ENCODE measurements around the gene MYO16. TPM values are rescaled to one million over a fixed set of nuclear protein-coding genes. Genes with fewer than 3 reads are reported as not detected.
A peak's percentile ranks its signal among the peaks of the same experiment; 100 is the strongest.

MYO16 gene
- not detected for polyA plus RNA-seq (2012; ENCODE audit: insufficient read depth, insufficient read length)

DNA sequence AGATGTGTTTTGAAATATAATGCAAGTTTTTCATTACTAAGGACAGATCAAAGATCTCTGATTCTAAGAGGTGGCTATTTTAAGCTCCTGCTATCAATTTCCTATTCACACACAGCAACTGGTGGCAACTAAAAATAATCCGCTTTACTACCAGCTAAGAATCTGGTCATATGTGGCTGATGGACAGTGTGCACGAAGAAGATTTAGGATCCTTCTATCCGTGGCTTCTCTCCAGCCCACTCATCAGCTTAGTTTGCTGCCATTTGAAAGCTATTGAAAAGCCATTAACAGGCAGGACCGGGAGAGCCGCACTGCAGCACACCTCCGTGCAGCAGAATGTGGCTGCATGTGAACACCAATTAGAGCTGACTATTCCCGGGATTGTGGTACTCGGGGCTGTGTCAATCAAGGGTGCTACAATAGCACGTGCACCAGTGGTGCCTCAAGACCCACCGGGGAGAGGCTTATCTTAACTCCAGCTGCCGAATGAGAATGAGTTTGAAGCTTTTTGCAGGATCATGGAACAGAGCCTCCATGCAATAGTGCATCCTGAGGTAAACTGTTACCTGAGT, at the start of gene MYO16:
TSS of gene MYO16 (plus strand) at position 431 of the 572 bp plus-strand sequence. CDS start 234 bp downstream, outside the sequence.
- DNase-seq (ENCODE audit: low read depth, low spot score) = no peak
- no peak within 1 kb of the TSS for H3K4me3 ChIP-seq (ENCODE audit: low read length)

DNA sequence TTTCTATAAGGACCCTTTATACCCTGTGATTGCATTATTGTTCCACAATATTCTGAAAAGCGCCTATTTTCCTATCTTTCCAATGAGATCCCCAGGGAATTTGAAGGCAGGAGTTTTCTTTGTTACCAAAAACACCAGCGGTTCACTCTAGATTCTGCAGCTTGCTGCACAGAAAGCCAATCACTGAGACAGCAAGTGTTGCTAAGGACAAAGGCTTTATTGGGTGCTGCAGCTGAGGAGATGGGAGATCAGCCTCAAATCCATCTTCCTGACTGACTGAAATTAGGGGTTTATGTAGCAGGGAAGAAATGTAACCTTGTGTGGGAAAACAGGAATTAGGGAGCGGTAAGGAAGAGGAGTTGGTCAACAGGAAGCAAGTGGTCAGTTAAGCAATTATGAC, 42.6 kb upstream of the MYO16 start:
- no peak overlapping the region for H3K4me3 ChIP-seq (ENCODE audit: low read length)
- DNase-seq (ENCODE audit: low read depth, low spot score) = no peak

DNA sequence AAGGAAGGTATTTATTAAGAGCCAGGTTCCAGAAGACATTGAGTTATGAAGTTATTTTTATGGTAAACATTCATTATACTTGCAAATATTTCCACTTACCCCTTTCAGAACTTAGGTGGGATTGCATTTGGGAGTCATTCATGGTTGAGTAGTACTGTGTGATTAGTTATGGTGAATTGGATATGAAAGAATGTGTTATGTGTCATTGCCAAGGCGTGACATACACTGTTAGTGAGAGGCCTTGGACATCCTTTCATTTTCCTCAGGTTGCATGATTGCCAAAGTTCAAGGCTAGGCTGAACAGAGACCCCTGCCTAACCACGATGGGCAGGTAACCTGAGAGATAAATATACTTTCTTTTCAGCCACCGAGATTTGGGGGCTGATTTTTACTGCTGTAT, 40.9 kb upstream of the MYO16 start:
- DNase-seq (ENCODE audit: low read depth, low spot score) = no peak
- H3K4me3 ChIP-seq (ENCODE audit: low read length) = no peak overlapping the region

DNA sequence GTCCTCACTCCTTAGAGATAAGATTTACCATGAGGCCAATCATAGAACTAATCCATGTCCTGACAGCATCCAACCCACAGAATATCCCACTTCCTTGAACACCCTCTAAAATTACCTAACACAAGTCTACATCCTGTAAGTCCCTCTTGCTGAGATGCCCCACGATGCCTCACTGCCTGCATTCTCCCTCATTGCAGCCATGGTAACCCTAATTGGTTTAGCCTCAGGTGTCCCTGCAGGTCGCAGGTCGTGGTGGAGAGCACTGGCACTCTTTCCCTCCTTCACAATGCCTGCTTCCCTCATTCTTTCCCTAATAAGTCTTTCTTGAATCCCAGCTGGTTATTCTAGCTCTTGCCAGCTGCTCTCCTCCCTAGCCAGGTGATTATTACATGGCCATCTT, 35.3 kb upstream of the MYO16 start:
- DNase-seq (ENCODE audit: low read depth, low spot score) = no peak
- H3K4me3 ChIP-seq (ENCODE audit: low read length) = no peak overlapping the region

DNA sequence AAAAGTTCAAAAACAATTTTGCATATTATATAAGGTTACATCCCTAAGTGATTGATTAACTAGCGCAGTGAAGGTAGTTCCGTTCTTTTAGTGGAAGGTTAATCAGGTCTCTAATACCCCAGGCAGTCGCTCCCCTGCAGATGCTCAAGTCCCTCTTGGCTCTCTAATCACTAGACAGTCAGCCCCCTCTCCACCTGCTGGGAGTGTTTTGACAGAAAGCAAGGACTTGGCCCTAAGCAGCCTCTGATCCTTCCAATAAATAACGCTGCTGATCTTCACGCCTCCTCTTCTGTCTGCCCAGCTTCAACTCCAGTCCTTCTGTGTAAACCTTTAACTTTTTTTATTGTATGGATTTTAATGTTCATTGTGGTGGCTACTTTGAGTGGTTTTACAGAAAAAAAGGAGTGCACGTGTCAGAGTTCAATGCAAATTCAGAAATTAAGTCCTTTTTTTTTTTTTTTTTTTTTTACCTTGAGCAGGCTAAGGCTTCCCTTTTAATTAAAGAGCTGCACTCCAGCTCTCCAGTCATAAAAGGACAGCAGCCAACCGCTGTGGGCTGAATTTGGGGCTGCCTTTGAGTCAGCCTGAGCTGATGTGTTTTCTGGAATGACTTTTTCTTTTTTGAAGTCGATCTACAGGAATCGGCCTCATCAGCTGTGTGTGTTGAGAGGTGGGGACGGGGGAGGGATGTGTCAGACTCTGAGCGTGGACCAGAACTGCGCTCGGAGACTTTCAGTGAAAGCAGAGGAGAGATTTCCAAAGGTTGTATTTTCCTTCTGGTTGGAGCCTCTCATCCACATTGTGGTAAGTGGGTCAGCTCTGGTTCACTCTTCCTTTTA, 33.8 kb upstream of the MYO16 start:
- H3K4me3 ChIP-seq (ENCODE audit: low read length) = no peak overlapping the region
- no peak for DNase-seq (ENCODE audit: low read depth, low spot score)

DNA sequence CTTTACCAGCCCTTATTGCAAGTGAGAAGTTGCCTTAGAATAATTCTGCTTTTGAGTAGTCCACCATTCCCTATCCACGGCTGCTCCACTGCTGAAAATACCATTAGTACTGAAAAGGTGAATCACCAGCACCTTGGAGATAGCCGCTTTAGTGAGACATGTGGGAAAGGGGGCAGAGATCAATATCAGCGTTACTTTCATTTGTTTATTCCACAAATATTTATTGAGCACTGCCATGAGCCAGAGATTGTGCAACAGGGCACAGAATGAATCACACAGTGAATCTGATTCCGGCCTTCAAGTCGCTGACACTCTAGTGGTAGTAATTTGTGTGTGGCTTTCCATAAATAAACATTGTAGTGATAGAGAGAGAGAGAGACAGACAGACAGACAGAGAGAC, 31.5 kb upstream of the MYO16 start:
- DNase-seq (ENCODE audit: low read depth, low spot score) = no peak
- no peak overlapping the region for H3K4me3 ChIP-seq (ENCODE audit: low read length)

DNA sequence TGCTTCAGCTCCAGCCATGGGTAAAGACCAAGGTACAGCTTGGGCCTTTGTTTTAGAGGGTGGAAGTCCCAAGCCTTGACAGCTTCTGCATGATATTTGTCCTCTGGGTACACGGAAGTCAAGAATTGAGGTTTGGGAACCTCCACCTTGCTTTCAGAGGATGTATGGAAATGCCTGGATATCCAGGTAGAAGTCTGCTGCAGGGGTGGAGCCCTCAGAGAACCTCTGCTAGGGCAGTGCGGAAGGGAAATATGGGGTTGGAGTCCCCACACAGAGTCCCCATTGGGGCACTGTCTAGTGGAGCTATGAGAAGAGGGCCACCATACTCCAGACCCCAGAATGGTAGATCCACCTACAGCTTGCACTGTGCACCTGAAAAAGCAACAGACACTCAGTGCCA, 23.0 kb upstream of the MYO16 start:
- no peak for DNase-seq (ENCODE audit: low read depth, low spot score)
- H3K4me3 ChIP-seq (ENCODE audit: low read length) = no peak overlapping the region

DNA sequence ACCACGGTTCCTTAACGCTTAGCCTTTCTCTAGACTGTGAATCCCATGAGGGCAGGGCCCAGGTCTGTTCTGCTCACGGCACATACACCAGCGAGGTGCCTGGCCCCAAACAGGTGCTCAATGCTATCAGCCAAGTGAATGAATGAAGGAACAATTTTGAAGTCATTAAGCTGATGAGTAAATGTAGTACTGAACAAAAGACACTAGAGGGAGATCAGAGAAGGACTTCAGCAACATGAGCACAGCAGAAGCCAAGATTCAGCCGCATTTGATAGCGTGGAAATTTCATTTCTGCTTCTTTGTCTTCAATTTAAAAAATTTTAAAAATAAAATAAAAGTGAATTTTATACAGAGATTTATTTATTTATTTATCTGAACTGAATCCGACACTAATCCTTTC, 20.1 kb upstream of the MYO16 start:
- peak; percentile 36 for DNase-seq (ENCODE audit: low read depth, low spot score)

DNA sequence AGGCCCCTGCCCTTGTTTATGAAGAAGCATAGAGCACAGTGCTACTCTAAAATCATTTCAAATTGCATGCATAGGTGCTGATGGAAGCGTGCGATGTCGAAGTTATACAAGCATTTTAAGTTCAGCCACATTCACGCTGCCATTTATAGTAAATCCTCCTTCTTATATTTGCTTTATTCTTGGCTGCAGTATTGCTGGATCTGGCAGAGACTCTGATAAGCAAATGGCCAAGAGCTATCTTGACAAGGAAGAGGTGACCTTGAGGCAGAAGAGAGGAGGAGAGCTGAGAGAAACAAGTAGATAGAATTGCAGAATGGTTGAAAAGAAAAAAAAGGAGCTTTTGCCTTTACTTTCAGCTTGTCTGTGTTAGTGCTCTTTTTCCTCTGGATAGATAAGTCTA, 18.9 kb upstream of the MYO16 start:
- DNase-seq (ENCODE audit: low read depth, low spot score) = no peak

More for the DNA sequence above, 20.1 kb upstream of the MYO16 start:
- H3K4me3 ChIP-seq (ENCODE audit: low read length) = no peak overlapping the region

DNA sequence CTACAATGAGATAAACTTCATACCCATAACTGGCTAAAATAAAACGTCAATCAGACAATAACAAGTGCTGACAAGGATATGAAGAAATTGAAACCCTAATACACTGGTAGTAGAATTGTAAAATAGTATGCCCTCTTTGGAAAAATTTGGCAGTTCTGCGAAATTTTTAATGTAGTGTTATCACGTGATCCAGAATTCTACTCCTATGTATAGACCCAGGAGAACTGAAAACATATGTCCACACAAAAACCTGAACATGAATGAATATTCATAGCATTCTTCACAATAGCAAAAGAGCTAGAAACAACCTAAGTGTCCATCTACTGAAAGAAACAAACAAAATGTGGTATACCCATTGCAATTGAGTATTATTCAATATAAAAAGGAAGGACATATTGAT, 14.2 kb upstream of the MYO16 start:
- no peak for DNase-seq (ENCODE audit: low read depth, low spot score)
- H3K4me3 ChIP-seq (ENCODE audit: low read length) = no peak overlapping the region

More for the DNA sequence above, 18.9 kb upstream of the MYO16 start:
- H3K4me3 ChIP-seq (ENCODE audit: low read length) = no peak overlapping the region

DNA sequence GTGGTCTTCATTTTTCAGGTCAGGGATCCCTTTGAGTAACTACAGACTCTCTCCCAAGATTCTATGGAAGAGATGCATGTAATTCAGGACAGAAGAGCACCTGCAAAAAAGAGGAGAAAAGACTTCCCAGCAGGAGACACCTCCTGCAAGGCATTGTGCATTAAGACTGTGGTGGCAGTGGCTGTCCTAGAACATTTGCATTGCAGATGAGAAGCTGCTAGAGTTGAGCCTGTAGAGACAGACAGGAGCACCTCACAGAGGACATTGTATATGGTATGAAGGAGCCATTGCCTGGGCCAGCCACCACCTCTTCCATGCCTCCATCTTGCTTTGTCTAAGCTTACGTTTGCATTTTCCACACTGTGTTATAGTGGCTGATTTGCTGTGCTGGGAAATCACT, 11.2 kb upstream of the MYO16 start:
- H3K4me3 ChIP-seq (ENCODE audit: low read length) = no peak overlapping the region
- no peak for DNase-seq (ENCODE audit: low read depth, low spot score)

DNA sequence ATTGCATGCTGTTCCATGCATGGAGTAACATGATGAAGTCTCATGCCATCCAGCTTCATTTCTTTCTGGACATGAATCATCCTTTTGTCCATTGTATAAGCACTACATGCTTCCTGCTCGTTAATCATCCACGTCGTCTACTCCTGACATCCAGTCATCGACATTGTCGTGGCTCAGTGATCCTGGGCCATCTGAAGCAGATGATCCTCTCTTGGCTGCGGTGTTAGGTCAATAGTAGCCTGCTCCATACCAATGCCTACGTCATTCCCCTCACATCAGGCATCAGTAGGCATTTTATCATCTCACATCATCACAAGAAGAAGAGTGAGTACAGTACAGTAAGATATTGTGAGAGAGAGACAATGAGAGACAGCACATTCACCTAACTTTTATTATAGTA, 7.9 kb upstream of the MYO16 start:
- no peak for DNase-seq (ENCODE audit: low read depth, low spot score)
- H3K4me3 ChIP-seq (ENCODE audit: low read length) = no peak overlapping the region

DNA sequence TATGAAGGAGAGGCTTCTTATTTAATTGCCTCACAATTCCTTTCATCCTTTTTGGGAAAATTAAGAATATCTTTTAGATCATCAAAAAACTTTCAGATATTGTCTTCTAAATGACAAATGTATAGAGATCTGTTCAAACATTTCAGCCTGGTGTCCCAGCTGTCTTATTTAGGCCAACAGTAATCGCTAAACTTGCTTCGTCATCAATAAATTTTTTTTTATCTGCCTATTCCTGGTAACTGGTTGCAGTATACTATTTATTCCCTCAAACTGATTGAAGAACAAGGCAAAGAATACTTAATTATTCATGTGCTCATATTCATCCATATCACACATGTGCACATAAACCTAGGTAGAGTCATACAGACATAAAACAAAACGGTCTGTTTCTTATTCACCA, 5.3 kb upstream of the MYO16 start:
- no peak overlapping the region for H3K4me3 ChIP-seq (ENCODE audit: low read length)
- DNase-seq (ENCODE audit: low read depth, low spot score) = no peak

DNA sequence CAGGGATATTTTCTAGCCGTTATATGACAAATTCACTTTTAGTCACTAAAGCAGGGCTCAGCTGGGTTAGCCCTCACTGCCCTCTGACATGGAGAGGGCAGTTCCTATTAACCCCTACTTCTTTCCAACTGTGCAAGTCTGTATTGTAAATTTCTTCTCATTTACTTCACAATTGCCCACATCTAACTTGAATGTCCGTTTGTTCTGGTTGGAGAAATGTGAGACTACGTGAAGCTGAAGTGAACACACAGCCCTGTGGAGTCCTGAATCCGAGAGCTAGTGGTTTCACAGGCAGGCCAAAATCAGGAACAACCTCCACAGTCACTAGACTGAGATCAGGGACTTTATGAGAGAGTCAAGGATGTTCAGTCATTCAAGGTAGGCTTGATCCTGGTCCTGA, 4.4 kb upstream of the MYO16 start:
- no peak for DNase-seq (ENCODE audit: low read depth, low spot score)
- H3K4me3 ChIP-seq (ENCODE audit: low read length) = no peak overlapping the region

DNA sequence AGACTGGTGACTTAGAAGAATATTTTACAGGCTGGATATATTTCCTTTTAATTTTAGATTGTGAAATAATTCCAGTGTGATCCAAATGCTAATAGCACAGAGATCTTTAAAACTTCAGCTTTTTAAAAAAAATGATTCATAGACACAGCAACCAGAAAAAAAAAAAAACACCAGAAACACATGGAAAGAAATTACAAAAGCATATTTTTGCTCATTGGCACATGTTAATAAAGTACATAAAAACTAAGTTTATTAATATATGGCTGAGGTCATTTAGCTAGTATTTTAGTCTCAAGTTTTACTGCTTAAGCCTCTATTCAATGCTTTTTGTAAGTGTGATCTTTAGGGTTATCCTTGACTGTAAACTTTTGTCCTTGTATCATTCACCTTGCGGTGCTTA, 577 bp downstream of the MYO16 start:
- no peak for DNase-seq (ENCODE audit: low read depth, low spot score)
- H3K4me3 ChIP-seq (ENCODE audit: low read length) = no peak overlapping the region

DNA sequence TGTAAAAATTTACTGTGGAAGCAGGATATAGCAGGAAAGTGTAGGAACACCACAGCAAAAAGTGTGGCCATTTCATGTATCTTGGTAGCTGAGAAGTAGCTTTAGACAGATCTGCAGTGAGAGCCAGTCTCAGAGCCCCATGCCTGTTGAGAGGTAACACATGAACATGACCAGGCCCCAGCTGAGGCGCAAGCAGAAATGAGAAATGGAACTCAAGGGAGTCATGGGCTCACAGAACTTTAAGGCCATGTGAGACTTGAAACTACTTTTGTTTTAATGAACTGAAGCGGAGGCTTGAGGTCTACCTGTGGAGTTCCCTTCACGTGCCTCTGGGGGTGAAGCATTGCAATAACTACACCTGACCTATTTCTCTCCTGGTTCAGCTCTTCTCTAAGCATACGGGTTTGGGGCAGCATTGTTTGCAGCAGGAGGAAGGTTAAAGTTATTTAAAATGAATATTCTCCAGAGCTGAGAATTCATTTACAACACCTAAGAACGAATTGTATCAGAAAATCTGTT, 3.3 kb downstream of the MYO16 start:
- H3K4me3 ChIP-seq (ENCODE audit: low read length) = no peak overlapping the region
- DNase-seq (ENCODE audit: low read depth, low spot score) = no peak

DNA sequence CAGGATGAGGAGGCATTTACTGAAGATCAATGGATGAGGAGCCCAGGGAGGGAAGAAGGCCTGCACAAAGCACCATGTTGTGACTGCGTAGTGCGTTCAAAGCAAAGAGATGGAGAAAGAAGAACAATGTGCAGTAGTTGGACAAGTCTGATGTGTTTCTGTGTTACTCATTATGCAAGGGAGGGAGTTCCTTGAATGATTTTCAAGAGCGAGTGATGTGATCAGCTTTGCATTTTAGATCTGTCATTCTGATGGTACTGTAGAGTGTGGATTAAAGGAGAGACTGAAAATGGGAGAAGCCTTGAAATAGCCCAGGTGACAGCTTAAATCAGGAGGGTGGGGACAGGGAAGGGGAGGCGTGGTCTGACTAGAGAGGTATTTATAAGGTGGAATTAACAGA, 9.5 kb downstream of the MYO16 start:
- DNase-seq (ENCODE audit: low read depth, low spot score) = no peak
- H3K4me3 ChIP-seq (ENCODE audit: low read length) = no peak overlapping the region

DNA sequence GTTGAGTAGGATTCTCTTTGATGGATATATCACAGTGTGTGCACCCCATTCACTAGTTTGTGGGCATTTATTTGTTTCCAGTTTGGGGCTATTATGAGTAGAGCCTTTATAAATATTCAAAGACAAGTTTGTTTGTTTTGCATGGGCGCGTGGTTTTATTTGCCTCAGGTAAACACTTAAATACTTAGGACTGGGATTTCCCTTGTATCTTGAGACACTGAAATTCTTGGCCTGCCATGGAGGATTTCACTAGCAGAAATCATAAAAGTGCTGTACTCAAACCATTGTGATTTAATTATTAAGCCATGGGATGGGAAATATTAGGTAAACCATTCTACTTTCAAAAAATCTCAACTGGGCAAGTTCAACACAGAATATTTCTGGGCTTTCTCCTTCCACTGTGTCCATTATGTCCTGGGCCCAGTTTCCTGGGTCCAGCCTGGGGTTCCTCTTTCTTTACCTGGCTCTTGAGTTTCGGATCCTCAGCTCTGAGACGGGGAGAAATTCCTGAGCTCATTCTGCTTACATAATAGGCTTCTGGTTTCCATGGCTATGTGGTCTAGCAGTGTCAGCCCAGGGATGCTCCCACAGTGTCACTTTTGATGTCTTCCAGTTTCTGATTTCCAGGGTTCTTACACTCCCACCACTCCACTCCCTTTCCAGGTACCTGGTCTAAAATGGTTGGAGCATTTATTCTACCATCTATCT, 14.4 kb downstream of the MYO16 start:
- DNase-seq (ENCODE audit: low read depth, low spot score) = no peak
- no peak overlapping the region for H3K4me3 ChIP-seq (ENCODE audit: low read length)

DNA sequence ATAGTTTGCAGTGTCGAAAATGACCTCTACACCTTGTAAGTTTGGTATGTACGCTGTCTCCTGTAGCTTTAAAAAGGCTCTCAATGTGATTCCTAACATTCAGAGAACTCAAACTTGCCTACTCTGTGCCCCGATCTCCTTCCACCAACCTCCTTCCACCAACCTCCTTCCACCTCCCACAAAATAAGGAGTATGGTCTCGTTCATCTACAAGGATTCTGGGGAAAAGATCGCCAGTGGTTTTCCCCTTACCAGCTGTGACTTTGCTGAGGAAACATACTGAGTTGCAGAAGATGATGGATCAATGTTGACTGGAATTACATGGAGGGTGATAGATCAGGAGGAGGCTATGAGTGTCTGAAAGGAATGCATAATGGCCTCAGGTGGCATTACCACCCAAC, 16.0 kb downstream of the MYO16 start:
- DNase-seq (ENCODE audit: low read depth, low spot score) = no peak
- no peak overlapping the region for H3K4me3 ChIP-seq (ENCODE audit: low read length)

DNA sequence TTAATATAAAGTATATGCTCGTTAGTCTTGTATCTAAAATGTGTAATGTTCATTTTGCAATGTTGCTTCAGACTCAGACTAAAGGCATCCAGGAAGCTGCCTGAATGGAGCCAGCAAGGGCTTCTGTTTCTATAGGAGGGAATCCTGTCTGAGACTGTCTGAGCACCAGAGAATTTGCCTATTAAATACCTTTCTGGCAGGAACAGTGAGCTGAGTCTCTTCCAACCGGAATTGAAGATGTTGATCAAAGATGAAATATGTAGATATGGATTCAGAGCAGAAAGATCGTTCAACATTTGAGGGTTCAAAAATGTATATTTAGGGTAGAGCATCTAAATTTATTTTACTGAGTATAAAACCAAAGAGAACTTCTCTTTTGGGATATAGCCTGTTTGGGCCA, 20.9 kb downstream of the MYO16 start:
- DNase-seq (ENCODE audit: low read depth, low spot score) = no peak
- no peak overlapping the region for H3K4me3 ChIP-seq (ENCODE audit: low read length)
